ENCODE results near the gene PSMG2.

- TF ChIP-seq, protein P1, sequence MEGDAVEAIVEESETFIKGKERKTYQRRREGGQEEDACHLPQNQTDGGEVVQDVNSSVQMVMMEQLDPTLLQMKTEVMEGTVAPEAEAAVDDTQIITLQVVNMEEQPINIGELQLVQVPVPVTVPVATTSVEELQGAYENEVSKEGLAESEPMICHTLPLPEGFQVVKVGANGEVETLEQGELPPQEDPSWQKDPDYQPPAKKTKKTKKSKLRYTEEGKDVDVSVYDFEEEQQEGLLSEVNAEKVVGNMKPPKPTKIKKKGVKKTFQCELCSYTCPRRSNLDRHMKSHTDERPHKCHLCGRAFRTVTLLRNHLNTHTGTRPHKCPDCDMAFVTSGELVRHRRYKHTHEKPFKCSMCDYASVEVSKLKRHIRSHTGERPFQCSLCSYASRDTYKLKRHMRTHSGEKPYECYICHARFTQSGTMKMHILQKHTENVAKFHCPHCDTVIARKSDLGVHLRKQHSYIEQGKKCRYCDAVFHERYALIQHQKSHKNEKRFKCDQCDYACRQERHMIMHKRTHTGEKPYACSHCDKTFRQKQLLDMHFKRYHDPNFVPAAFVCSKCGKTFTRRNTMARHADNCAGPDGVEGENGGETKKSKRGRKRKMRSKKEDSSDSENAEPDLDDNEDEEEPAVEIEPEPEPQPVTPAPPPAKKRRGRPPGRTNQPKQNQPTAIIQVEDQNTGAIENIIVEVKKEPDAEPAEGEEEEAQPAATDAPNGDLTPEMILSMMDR (IDR thresholded peaks at IDR 0.05): no peak
- TF ChIP-seq POLR2A (IDR thresholded peaks at IDR 0.05): no peak
These were observed 48.1 kb downstream of the PSMG2 start for GRCh38 chr18:12750715-12751502.

All from thyroid gland (tissue), 4 donors.